GM21360 (cell line): ENCODE results near the gene PDE8B.

Experiments
- ATAC-seq: cut with Tn5 transposase; IDR thresholded peaks from one replicate; pipeline ENCODE4 v1.9.1; 2021; ENCODE audit warnings: mild to moderate bottlenecking, moderate library complexity; ENCODE audit not compliant: unreplicated experiment

Gene PDE8B

DNA sequence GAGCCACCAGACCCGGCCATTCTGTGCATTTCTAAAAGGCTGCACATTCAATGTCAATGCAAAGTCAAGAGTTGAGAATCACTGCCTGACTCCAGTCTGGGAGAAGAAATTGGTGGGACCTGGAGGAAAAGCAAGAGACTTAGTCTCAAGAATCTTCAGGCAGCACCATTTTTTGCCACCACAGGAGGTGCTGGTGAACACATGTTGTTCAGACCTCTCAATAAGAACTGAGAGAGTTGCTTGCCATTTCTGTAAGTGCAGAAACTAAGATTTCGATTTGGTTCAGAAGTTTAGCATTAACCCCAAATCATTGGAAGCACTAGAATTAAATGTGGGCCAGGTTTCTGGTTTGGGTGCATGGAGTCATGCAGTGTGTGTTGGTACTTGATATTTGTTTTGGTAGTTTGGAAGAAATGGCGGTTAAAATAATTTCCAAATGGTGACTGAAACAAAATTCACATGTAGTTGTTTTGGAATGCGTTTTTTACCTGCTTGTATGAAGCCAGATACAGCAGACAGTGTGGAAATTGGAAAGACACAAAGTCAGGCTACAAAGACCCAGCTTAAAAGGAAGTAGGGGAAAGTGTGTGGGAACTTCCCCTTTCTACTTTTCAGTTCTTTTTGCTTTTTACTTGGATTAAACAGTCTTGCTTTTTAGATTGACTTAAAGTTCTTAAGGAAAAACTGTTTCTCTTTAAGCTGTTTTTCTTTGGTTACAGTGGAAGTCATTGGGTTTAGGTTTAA lies 20.4 kb downstream of the PDE8B start:
- ATAC-seq = no peak

GRCh38 chr5:77231471-77232138 lies 21.1 kb downstream of the PDE8B start:
- no peak for ATAC-seq

DNA sequence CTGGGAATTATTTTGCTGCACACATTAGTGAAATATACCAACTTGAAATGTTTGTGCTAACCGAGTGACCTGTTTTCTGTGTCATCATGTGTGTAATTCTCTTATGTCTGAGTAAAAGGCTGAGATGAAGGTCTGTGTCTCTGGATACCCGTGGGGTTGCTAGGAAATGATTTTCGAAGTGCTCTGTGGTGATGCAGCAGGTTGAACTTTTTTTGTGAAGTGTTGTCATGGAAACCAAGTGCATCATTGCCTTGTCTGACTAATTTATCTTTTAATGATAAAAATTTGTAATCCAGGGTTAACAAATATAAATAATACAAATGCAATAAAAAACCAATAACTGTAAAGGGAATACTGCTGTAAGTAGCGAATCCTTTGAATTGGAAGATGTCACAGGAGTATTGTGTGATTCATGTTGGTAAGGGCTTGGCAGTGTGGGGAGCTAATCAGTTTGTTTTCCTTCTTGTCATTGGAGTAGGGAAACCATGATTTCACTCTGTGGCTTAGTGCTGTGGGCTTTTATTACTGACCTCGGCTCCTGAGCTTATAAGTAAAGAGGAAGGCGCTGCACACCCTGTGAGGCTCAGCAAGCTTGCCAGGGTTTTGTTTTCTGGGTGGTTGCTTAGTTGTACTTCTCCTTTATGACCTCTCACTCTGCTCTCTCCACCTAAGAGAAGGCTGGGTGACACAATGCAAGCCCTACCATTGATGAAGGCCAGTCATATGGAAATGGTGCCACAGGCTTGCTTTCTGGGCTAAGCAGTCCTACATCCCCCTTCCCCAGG lies 22.3 kb downstream of the PDE8B start:
- no peak for ATAC-seq

DNA sequence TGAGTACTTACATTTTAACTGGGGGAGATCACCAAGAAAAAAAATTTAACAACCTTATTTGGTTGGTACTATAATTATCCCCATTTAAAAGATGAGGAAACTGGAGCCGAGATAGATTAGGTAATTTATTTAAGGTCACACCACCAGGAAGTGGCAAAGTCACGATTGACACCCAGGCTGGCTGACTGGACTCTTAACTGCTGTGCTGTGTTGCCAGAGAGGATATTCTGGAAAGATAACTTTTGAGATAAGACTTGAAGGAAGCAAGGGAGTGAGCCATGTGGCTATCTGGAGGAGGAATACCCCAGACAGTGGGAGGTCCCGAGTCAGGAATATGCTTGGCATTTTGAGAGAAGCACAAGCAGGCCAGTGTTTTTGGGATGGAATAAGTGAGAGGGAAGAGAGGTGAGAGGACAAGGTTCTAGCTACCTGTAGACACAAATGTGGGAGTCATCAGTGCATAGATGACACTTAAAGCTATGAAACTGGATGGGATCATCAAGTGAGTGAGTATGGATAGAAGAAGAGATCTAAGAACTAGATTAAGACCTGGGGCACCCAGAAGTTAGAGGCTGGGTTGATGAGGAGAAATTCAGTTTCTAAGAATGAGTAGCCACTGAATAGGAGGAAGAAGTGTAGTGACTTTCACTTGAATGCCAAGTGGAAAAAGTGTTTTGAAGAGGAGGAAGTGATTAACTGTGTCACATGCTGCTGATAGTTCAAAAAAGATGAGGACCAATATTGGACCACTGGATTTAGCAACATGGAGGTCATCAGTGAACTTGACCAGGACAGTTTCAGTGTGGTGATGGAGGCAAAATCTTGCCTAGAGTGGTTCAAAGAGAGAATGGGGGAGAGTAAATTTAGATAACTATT lies 25.6 kb downstream of the PDE8B start:
- ATAC-seq = no peak

- no peak for ATAC-seq
Measured at GRCh38 chr5:77239126-77239741, 28.8 kb downstream of the PDE8B start.

DNA sequence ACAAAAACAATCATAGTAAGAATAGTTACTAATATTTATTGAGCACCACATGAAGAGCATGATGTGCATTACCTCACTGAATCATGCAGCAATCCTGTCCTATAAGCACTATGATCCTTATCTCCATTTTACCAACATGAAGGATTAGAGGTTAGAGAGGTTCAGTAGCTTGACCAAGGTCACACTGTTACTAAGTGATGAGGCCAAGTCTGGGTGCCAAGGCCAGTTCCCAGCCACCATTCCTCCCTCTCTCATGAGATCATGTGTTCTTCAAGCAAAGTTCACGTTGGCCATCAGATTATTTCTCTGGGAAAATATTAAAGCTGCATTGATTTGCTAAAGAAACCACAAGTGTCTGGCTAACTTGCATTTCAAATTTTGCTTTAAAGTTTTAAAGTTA lies 31.0 kb downstream of the PDE8B start:
- no peak for ATAC-seq

DNA sequence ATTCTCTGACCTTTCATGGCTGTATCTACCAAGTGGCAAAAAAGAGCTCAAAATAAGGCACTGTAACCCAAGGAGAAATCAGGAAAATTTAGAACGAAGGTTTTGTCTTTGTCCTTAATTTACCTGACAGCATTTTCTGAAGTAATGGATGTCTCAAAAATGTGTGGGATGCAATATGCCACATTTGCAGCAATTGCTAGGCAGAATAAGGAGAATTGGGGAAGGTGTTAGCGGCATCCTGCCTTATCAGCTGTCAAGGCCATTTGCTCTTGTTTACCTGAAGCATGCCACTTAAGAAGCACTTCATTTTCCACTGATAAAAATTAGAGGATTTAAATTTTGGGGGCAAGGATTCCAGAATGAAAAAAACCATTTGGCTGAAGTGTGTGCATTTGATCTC lies 39.0 kb downstream of the PDE8B start:
- ATAC-seq = no peak

DNA sequence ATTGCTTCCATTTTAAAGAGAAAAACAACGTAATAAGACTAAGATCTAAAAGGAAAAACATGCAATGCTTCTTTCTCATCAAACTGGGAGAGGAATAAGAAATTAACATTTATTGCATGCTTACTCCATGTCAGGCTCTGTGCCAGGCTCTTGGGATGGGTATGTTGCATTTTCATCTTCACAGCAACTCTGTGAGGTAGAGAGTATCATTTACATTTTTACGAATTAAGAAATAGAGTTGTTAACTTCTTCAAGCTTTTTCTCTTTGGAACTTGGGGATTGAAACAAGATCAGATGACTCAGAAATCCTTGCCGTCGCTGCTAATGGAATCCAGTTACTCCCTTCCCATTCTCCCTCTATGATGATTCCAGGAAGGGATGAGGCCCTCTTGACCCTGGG lies 39.5 kb downstream of the PDE8B start:
- ATAC-seq = no peak

DNA sequence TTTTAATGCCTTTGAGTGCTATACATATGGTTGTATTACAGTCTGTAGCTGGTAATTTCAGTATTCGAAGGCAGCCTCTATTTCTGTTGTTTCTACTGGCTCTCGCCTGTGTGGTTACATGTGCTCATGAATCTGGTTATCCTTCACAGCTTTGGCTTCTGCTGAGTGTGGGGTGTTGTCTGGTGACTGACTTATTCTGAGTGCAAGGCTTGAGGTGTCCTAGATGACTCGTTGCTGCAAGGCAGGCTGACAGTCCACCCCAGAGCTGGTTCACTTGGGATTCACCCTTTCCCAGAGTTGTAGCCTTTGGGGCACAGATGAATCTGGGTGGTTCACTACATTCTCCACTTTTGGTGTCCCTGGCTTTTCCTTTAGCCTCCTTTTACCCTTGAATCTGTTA lies 41.4 kb downstream of the PDE8B start:
- ATAC-seq = no peak

GRCh38 chr5:77255617-77256016 lies 45.1 kb downstream of the PDE8B start:
- no peak for ATAC-seq

DNA sequence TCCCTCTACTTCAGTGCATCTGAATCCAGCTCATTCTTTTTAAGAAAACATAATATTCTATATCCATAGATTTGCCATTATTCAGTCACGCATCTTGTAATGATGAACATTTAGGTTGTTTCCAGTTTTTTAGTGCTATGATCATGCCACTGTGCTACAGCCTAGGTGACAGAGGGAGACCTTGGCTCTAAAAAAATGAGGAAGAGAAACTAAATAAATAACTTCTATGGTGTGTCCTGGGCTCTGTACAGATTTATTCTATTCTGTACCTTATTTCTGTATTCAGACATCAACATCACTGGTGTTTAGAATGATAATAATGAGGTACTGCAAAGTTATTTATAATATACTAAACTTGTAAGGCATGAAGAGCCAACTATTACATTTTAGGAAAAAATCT lies 45.9 kb downstream of the PDE8B start:
- ATAC-seq = no peak

- no peak for ATAC-seq
Measured at GRCh38 chr5:77258652-77259051, 48.2 kb downstream of the PDE8B start.

DNA sequence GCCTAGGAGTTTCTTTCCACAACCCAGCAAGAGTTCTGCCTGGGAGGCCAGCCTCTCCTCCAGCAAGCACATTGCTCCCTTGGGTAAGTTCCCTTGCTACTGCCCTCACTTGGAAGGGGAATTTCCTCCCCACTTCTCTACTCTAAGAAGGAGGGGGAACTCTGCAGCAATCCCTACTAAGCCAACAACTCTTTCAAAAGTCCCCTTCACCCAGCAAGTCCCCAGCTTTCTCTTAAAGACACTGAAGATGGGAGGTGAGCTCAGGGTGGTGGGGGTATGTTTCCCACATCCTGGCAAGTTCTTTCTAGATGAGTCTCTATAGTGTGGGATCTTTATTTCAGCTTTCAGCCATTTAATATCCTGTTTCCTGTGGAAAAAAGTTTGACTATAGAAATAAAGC lies 49.0 kb downstream of the PDE8B start:
- ATAC-seq = no peak

DNA sequence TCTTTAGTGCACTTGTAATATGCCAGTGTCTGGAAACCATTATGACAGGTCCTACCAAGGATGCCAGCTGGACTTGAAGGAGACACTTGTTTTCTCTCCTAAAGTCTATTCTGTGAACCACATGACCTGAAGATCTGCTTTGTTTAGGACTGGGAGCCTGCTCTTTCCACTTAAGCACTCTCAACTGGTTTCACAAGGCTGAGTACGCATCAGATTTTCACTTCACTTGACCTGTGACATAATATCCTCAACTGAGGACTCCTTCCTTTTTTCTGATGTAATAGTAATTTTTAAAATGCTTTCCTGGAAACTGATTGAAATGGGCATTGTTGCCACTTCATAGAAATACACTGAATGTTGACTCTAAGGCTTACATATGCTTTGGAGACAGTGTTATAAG lies 52.2 kb downstream of the PDE8B start:
- no peak for ATAC-seq

GRCh38 chr5:77266291-77266690 lies 55.8 kb downstream of the PDE8B start:
- ATAC-seq = no peak

DNA sequence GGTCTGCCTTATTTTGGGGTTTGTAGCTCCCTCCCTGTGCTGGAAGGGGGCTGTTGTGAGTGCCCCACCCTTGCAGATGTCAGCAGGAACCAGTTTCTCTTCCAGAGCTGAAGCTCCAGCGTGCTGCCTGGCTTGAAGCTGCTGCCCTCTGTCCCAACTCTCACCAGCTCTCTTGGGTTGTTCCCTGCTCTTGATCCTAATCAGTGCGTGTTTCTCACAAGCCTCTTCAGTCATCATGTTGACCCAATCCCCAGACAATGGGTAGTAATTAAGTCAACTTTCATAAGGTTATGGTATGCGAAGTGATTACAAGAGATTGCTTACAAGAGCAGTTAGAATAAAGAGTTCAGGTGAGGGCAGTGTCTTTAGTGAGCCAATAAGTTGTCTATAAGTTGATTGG lies 57.0 kb downstream of the PDE8B start:
- ATAC-seq = no peak

- ATAC-seq = no peak
Measured at GRCh38 chr5:77272206-77272605, 61.7 kb downstream of the PDE8B start.

GRCh38 chr5:77277759-77278158 lies 67.3 kb downstream of the PDE8B start:
- no peak for ATAC-seq

DNA sequence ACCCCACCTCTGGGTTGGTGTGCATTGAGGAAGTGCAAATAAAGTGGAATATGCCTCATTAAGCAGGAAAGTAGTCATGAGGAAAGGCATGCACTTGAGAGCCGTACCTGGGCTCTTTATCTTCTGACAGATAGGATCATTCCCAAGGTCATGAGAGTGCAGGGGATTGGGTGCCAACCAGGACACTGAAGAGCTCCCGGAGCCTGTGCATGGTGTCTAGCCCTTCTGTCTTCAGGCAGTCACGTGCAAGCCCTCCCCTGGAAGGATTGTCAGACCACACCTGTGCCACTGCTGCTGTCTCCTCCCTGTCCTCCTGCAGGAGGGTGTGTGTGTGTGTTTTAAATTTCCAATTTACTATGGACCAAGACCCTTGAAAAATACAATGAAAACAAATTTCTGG lies 69.6 kb downstream of the PDE8B start:
- no peak for ATAC-seq

DNA sequence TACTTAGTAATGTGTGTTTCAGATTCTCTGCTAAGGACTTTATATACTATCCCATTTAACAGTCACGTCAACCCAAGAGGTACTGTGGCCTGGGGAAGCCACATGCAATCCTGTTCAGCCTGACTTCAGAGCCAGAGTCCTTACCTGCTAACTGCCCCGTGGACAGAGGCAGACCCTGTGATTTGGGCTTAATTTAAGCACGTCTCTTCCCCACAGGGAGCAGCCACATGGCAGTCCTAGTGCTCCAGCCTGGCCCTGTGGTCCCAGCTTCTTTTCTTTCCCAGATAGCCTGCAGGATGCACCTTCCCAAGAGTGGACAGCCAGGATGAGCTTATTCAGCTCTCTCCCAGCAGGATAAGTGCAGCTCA lies 71.5 kb downstream of the PDE8B start:
- no peak for ATAC-seq
